ENCODE data around the gene PSMD13. TPM values are rescaled to one million over a fixed set of nuclear protein-coding genes. Genes with fewer than 3 reads are reported as not detected.
A peak's percentile ranks its signal among the peaks of the same experiment; 100 is the strongest.
"Not testable (repeated sequence)": the region's sequence is repeated elsewhere in the genome, so short reads cannot be mapped to it uniquely, and the experiment has no call there.

The PSMD13 gene
- total RNA-seq, 1 experiment from 2014 or later = 179 TPM

DNA sequence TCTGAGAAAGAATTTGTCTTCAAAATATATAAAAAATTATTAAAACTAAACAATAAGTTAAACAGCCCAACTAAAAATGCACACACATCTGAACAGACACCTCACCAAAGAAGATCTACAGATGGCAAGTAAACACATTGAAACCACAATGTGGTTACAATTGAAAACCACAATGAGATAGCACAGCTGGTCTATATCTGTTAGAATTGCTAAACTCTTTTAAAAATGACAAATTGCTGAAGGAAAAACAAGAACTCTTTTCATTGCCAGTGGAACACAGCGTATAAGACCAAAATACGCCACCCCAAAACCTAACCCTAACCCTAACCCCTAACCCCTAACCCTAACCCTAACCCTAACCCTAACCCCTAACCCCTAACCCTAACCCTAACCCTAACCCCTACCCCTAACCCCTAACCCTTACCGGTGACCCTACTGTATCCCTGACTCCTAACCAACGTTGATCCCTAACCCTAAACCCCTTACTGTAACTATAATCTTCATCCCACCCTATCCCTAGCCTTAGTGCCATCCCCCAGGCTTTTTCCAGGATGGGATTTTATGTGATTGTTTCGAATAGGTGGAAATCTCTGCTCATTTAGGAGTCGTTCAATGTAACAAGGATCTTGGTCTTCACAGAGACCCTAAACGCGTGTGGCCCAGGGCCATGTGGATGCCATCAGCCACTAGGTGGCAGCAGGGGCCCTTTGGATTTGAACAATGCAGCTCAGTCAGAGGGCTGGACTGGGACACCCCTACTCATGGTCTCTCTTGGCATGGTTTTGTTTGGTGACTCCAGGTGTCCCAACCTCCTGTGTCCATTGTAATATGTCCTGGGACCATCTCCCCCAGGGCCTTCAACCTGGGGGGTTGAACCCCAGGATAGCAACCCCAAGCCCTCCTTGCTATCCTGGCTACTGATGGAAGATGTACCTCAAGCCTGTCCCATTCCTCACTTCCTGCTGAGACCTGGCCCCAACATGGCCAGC lies 45.0 kb upstream of the PSMD13 start:
- H3K27ac ChIP-seq (ENCODE audit: low read depth, low read length); H3K9ac ChIP-seq (ENCODE audit: low read length); H3K79me2 ChIP-seq (ENCODE audit: insufficient read depth, low read length); BruUV-seq (replicated peaks); H3K9me3 ChIP-seq (ENCODE audit: control insufficient read depth in 1 of 2, insufficient read depth in 1 of 2, low read depth in 1 of 2, low read length in 2 of 2); H3K4me2 ChIP-seq (ENCODE audit: low read length); H3K27me3 ChIP-seq (ENCODE audit: insufficient read depth, low read length); H4K20me1 ChIP-seq (ENCODE audit: insufficient read depth); H3K4me3 ChIP-seq (replicated peaks in 1 of 2; ENCODE audit: low read depth in 1 of 2, low read length in 2 of 2); H3K4me1 ChIP-seq (ENCODE audit: control insufficient read depth in 1 of 2, insufficient read depth in 2 of 2, low read length in 2 of 2); POLR2A ChIA-PET; RAD21 ChIA-PET (ENCODE audit: low non-redundant PET in 1 of 2, low total read pairs in 2 of 2, uncharacterized antibody in 2 of 2, unreplicated experiment in 2 of 2); DNase-seq (ENCODE audit: low read depth, low spot score); CTCF ChIA-PET; intact Hi-C loops (cut with micrococcal nuclease); H2AFZ ChIP-seq (ENCODE audit: low read depth, low read length, poor library complexity, severe bottlenecking); H3K9me2 ChIP-seq (ENCODE audit: insufficient read depth); H3K36me3 ChIP-seq (ENCODE audit: control insufficient read depth in 1 of 2, insufficient read depth in 2 of 2, low read length in 2 of 2): not testable (repeated sequence)
- TF ChIP-seq RAD21 (IDR thresholded peaks at IDR 0.05; ENCODE audit: low read depth) = peak; percentile 28; the same call in 1 of the 2 replicates
- peak; percentile 15 to 32 (median 22); a peak in 3 of 6 replicates for TF ChIP-seq CTCF (IDR thresholded peaks at IDR 0.05 in 2 of 3, conservative IDR thresholded peaks at IDR 0.05 in 1 of 3; ENCODE audit: borderline replicate concordance in 1 of 3, insufficient read depth in 1 of 3, low read depth in 2 of 3, low read length in 2 of 3)
- peak; percentile 64 for ATAC-seq

GRCh38 chr11:192674-193128 lies 44.1 kb upstream of the PSMD13 start, which contains the start of gene SCGB1C1:
TSS of gene SCGB1C1 (plus strand) at chr11:193078. CDS start at chr11:193100, 22 bp downstream.
- POLR2A ChIA-PET; H3K79me2 ChIP-seq (ENCODE audit: insufficient read depth, low read length); H3K27me3 ChIP-seq (ENCODE audit: insufficient read depth, low read length); intact Hi-C loops (cut with micrococcal nuclease); H3K4me3 ChIP-seq (replicated peaks in 1 of 2; ENCODE audit: low read depth in 1 of 2, low read length in 2 of 2); H4K20me1 ChIP-seq (ENCODE audit: insufficient read depth); RAD21 ChIA-PET (ENCODE audit: low non-redundant PET in 1 of 2, low total read pairs in 2 of 2, uncharacterized antibody in 2 of 2, unreplicated experiment in 2 of 2); H3K27ac ChIP-seq (ENCODE audit: low read depth, low read length); BruUV-seq (replicated peaks); DNase-seq (ENCODE audit: low read depth, low spot score); H3K4me1 ChIP-seq (ENCODE audit: control insufficient read depth in 1 of 2, insufficient read depth in 2 of 2, low read length in 2 of 2); H3K4me2 ChIP-seq (ENCODE audit: low read length); H3K9ac ChIP-seq (ENCODE audit: low read length); H3K36me3 ChIP-seq (ENCODE audit: control insufficient read depth in 1 of 2, insufficient read depth in 2 of 2, low read length in 2 of 2); H3K9me2 ChIP-seq (ENCODE audit: insufficient read depth); ATAC-seq; H3K9me3 ChIP-seq (ENCODE audit: control insufficient read depth in 1 of 2, insufficient read depth in 1 of 2, low read depth in 1 of 2, low read length in 2 of 2); H2AFZ ChIP-seq (ENCODE audit: low read depth, low read length, poor library complexity, severe bottlenecking); CTCF ChIA-PET: not testable (repeated sequence)

GRCh38 chr11:193481-193880 lies 43.3 kb upstream of the PSMD13 start:
- H3K27ac ChIP-seq (ENCODE audit: low read depth, low read length); POLR2A ChIA-PET: not testable (repeated sequence)

More at GRCh38 chr11:193481-193880, 43.3 kb upstream of the PSMD13 start:
- CTCF ChIA-PET; BruUV-seq (replicated peaks); DNase-seq (ENCODE audit: low read depth, low spot score); H3K27me3 ChIP-seq (ENCODE audit: insufficient read depth, low read length); H3K79me2 ChIP-seq (ENCODE audit: insufficient read depth, low read length); RAD21 ChIA-PET (ENCODE audit: low non-redundant PET in 1 of 2, low total read pairs in 2 of 2, uncharacterized antibody in 2 of 2, unreplicated experiment in 2 of 2); H3K4me2 ChIP-seq (ENCODE audit: low read length); H3K36me3 ChIP-seq (ENCODE audit: control insufficient read depth in 1 of 2, insufficient read depth in 2 of 2, low read length in 2 of 2); ATAC-seq; H2AFZ ChIP-seq (ENCODE audit: low read depth, low read length, poor library complexity, severe bottlenecking); H3K4me1 ChIP-seq (ENCODE audit: control insufficient read depth in 1 of 2, insufficient read depth in 2 of 2, low read length in 2 of 2); H4K20me1 ChIP-seq (ENCODE audit: insufficient read depth); H3K9me3 ChIP-seq (ENCODE audit: control insufficient read depth in 1 of 2, insufficient read depth in 1 of 2, low read depth in 1 of 2, low read length in 2 of 2); H3K9ac ChIP-seq (ENCODE audit: low read length); H3K9me2 ChIP-seq (ENCODE audit: insufficient read depth); intact Hi-C loops (cut with micrococcal nuclease); H3K4me3 ChIP-seq (replicated peaks in 1 of 2; ENCODE audit: low read depth in 1 of 2, low read length in 2 of 2): not testable (repeated sequence)

All from HCT116 (cell line).